GM18517 (cell line): Measurements from ENCODE around the gene MLST8.
"Not testable (repeated sequence)": the region's sequence is repeated elsewhere in the genome, so short reads cannot be mapped to it uniquely, and the experiment has no call there.

Experiments
- ATAC-seq: cut with Tn5 transposase; IDR thresholded peaks from one replicate; pipeline ENCODE4 v1.9.1; 2021; ENCODE audit warnings: mild to moderate bottlenecking, moderate library complexity; ENCODE audit not compliant: unreplicated experiment

MLST8 gene

GRCh38 chr16:2229091-2229490 is 23.8 kb downstream of the MLST8 start:
- ATAC-seq = no peak

GRCh38 chr16:2229632-2230250 is 24.5 kb downstream of the MLST8 start:
- ATAC-seq = no peak

- no peak for ATAC-seq
Observed at GRCh38 chr16:2230376-2230775, 25.1 kb downstream of the MLST8 start.

- ATAC-seq = no peak
Observed at GRCh38 chr16:2231016-2231931, 26.0 kb downstream of the MLST8 start.

DNA sequence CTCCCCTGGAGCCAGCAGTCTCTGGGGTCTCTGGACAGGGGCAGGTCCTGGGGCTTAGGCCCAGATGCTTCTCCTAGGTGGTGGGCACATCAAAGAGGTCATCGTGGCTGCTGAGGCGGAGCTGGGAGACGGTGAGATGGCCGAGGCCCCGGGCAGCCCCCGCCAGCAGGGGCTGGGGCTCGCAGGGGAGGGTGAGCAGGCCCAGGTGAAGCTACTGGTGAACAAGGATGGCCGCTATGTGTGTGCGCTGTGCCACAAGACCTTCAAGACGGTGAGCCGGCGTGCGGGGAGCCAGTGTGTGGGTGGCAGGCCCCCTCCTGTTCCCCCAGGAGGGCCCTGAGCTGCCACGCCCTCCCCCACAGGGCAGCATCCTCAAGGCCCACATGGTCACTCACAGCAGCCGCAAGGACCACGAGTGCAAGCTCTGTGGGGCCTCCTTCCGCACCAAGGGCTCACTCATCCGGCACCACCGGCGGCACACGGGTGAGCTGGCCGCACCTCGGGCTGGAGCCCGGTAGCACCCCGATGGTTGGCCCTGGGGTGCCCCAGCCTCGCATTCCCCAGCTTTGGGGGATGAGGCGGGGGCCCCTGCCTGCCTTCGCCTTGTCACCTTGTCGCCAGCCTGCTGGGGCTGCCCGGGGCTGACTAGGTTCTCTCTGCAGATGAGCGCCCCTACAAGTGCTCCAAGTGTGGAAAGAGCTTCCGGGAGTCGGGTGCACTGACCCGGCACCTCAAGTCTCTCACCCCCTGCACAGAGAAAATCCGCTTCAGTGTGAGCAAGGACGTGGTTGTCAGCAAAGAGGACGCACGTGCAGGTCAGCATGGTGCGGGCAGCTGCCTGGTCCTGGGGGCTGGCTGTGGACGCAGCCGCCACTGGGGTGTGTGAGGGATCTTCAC is 27.1 kb downstream of the MLST8 start:
- ATAC-seq = no peak

DNA sequence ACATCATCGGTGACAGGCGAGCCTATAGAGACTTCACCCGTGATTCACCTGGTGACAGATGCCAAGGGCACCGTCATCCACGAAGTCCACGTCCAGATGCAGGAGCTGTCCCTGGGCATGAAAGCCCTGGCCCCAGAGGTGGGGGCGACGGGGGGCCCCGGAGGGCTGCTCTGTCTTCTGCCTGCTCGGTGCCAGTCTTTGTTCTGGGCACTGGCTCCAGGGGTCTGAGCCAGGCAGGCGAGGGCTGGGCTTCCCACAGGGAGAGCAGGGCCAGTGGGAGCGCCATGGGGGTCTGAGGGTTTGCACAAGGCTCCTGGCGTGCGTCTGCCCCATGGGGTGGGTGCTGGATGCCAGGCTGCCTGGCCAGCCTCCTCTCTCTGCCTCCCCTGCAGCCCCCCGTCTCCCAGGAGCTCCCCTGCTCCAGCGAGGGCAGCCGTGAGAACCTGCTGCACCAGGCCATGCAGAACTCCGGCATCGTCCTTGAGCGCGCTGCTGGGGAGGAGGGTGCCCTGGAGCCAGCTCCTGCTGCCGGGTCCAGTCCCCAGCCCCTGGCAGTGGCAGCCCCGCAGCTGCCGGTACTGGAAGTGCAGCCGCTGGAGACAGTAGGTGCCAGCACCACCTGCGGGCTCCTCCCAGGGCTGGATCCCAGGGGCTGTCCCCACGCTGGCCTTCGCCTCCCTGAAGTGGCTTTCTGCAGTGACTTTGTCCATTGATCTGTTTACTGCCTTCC is 28.0 kb downstream of the MLST8 start:
- ATAC-seq = no peak

DNA sequence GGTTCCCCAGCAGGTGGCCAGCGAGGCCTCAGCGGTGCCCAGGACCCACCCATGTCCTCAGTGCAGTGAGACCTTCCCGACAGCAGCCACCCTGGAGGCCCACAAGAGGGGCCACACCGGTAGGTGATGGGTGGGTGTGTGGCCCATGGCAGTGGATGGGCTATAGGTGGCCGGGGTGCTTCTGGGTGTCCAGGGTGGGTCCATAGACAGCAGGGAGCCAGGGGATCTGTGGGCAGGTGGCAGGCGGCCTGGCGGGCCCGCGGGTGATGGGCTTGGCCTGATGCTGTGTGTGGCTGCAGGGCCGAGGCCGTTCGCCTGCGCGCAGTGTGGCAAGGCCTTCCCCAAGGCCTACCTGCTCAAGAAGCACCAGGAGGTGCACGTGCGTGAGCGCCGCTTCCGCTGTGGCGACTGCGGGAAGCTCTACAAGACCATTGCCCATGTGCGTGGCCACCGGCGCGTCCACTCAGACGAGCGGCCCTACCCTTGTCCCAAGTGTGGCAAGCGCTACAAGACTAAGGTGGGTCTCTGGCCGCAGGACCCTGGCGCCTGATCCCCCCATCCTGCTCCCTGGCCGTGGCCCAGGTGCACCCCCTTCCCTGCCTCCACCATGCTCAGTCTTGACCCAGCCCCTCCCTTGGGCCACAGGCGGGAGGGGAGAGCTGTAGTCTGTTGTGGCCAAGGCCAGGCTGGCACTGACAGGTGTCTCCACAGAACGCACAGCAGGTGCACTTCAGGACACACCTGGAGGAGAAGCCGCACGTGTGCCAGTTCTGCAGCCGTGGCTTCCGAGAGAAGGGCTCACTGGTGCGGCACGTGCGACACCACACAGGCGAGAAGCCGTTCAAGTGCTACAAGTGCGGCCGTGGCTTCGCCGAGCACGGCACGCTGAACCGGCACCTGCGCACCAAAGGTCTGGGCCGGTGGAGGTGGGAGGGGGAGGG is 28.9 kb downstream of the MLST8 start:
- ATAC-seq = no peak

DNA sequence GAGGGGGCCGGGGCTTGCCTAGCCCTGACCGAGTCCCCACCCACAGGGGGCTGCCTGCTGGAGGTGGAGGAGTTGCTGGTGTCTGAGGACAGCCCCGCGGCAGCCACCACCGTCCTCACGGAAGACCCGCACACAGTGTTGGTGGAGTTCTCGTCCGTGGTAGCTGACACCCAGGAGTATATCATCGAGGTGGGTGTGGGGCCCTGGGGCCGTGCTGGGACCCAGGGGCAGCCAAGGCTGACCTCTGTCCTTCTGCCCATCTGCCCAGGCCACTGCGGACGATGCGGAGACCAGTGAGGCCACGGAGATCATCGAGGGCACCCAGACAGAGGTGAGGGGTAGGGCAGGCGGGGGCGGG is 29.5 kb downstream of the MLST8 start:
- ATAC-seq = no peak

- no peak for ATAC-seq
Observed at GRCh38 chr16:2235234-2235651, 30.0 kb downstream of the MLST8 start.

DNA sequence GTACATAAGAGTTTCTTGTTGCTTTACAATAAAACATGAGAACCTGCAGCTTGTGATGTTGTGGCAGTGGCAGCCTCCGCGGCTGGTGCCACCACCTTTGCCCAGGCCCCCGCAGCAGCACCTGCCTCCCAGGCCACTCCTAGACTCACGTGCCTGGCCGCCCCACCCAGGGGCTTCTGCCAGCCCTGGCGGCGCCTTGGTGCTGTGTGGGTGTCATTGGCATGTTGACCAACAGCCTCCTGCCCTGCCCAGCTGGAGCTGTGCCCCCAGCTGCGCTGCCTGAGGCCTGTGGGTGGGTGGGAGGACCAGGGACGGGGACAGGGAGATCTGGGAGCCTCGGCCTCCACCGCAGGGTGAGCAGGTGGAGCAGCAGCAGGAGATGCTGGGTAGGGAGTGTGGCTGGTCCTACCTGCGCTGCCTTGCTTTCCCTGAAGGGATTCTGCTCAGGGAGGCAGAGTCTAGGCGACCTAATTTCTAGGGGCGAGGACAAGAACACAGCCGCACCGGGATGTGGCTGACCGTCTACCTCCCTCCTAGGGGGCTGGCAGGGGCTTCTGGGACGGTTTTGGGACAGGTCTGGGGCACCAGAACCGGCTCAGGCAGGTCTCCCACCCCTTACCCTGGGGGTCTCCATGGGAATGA is 30.6 kb downstream of the MLST8 start:
- no peak for ATAC-seq

- ATAC-seq = no peak
Observed at GRCh38 chr16:2236337-2237101, 31.3 kb downstream of the MLST8 start, which contains the start of gene DNASE1L2. TSS of gene DNASE1L2 (plus strand) at chr16:2236444. CDS start at chr16:2236817, 373 bp downstream.

DNA sequence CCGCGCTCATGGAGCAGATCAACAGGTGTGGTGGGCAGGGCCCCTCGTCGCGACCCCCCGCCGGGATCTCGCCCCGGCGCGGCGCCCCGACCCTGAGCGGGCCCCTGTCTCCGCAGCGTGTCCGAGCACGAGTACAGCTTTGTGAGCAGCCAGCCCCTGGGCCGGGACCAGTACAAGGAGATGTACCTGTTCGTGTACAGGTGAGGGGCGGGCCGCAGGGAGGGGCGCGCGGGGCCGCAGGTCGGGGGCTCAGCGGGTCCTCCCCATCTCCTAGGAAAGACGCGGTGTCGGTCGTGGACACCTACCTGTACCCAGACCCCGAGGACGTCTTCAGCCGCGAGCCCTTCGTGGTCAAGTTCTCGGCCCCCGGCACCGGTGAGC is 31.8 kb downstream of the MLST8 start:
- no peak for ATAC-seq

GRCh38 chr16:2237493-2238149 is 32.4 kb downstream of the MLST8 start:
- no peak for ATAC-seq

- no peak for ATAC-seq
Observed at GRCh38 chr16:2238150-2238837, 33.0 kb downstream of the MLST8 start.

DNA sequence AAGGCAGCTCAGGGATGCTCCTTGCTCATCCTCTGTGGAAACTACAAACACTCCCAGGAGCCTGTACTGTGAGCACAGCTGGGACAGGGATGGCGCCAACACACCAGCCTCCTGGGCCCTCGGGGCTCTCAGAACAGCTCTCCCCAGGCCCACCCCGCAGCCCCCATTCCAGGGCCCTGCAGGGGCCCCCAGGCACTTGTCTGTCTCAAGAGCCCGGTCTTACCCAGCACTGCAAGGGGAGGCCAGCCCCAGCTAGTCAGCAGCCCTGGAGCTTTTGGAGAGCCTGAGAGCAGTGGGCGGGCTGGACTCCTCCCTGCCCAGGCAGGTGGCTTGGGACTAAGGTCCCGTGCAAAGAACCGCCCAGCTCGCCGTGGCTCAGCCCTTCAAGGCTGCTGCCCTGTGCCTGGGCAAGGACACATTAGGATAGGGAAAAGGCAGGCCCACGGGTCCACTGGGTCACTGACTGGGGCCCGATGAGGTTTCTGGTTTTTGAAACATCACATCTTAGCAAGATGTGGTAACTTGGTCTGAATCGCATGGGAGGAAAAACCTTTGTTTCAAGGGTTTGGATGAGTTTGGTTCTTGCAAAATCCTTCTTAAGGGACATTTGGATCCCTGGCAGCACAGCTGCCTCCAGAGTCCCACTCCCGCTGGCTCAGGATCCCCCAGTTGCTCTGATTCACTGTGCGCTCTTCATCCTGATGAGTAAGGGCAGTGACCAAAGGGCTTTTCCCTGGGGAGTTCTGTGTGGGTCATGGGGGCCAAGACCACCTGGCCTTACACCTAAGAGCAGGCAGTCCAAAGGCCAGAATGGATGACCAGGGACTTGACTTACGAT is 33.8 kb downstream of the MLST8 start:
- no peak for ATAC-seq

- ATAC-seq = not testable (repeated sequence)
Observed at GRCh38 chr16:2240331-2240730, 35.1 kb downstream of the MLST8 start.
